GM19351 (cell line): ENCODE results near the gene NSMCE3.

Source experiments
- ATAC-seq: cut with Tn5 transposase; IDR thresholded peaks from one replicate; pipeline ENCODE4 v1.9.1; 2021; ENCODE audit warnings: mild to moderate bottlenecking, moderate library complexity; ENCODE audit not compliant: unreplicated experiment

The NSMCE3 gene

GRCh38 chr15:29223640-29224039 is 46.0 kb downstream of the NSMCE3 start:
- ATAC-seq, result no peak

- ATAC-seq, result no peak
Measured at GRCh38 chr15:29222129-29222853, 47.3 kb downstream of the NSMCE3 start.

GRCh38 chr15:29220852-29221251 is 48.8 kb downstream of the NSMCE3 start:
- ATAC-seq, result no peak

- no peak for ATAC-seq
Measured at GRCh38 chr15:29216955-29217354, 52.7 kb downstream of the NSMCE3 start.
